Vagina (tissue), 2 donors: Measurements from ENCODE around the gene SLC5A11.

Experiments used
- POLR2AphosphoS5 ChIP-seq, 2 donors: sonication (generic); formaldehyde crosslinking; IDR thresholded peaks; one replicate each; pipeline ENCODE4 v1.9.0; 2017; ENCODE audit warnings: antibody characterized with exemption in 2 of 2, mild to moderate bottlenecking in 2 of 2, low read depth in 1 of 2; ENCODE audit not compliant: insufficient read depth in 1 of 2
- TF ChIP-seq, protein P1 (sequence below), 3 experiments: fragments of 450-650 bp in 2 of 3; fragments of 200-600 bp in 1 of 3; sonication (generic) in 1 of 3; IDR thresholded peaks; one replicate each; pipeline ENCODE4 v1.5.1; 2017 to 2019; ENCODE audit warnings: antibody characterized with exemption in 3 of 3, mild to moderate bottlenecking in 2 of 3, moderate library complexity in 2 of 3

DNA sequence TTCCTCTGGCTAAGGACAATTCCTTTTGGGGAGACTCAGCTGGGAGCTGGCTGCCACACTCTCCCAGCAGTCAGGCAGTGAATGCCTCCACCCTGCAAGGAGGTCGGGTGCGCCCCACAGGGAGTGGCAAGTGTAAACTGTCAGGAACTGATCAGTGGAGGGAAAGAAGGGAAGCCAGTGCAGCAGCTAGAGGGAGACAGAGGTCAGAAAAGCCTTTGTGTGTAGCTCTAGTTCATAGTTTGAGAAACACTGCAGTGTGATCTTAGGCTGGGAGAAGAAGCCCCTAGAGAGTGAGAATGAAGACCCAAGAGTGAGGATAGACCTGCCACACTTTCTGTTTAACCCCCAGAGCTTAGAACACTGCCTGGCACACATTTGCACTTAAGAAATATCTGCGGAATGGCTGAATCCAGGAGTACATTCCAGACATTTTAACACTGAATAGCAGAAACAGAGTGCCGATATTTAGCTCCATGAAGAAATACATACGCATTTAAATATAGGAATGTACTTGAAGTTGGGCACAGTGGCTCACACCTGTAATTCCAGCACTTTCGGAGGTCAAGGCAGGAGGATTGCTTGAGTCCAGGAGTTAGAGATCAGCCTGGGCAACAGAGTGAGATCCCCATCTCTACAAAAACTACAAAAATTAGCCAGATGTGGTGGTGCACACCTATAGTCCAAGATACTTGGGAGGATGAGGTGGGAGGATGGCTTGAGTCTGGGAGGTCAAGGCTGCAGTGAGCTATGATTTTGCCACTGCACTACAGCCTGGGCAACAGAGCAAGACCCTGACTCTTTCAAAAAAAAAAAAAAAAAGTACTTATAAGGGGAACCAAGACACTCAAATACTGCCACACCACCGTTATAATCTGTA lies 11.1 kb upstream of the SLC5A11 start:
- TF ChIP-seq, protein P1, sequence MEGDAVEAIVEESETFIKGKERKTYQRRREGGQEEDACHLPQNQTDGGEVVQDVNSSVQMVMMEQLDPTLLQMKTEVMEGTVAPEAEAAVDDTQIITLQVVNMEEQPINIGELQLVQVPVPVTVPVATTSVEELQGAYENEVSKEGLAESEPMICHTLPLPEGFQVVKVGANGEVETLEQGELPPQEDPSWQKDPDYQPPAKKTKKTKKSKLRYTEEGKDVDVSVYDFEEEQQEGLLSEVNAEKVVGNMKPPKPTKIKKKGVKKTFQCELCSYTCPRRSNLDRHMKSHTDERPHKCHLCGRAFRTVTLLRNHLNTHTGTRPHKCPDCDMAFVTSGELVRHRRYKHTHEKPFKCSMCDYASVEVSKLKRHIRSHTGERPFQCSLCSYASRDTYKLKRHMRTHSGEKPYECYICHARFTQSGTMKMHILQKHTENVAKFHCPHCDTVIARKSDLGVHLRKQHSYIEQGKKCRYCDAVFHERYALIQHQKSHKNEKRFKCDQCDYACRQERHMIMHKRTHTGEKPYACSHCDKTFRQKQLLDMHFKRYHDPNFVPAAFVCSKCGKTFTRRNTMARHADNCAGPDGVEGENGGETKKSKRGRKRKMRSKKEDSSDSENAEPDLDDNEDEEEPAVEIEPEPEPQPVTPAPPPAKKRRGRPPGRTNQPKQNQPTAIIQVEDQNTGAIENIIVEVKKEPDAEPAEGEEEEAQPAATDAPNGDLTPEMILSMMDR (IDR thresholded peaks at IDR 0.05) = no peak
- TF ChIP-seq POLR2AphosphoS5 (IDR thresholded peaks at IDR 0.05; ENCODE audit: insufficient read depth in 1 of 2, low read depth in 1 of 2) = no peak
